Lower leg skin (tissue), 3 donors: Measurements from ENCODE around the gene SH3YL1.

Source experiments
- CTCF ChIP-seq, 3 donors: fragments of 450-650 bp; IDR thresholded peaks; one replicate each; pipeline ENCODE4 v1.5.1; 2016; ENCODE audit warnings: antibody characterized with exemption in 3 of 3, mild to moderate bottlenecking in 3 of 3, moderate library complexity in 2 of 3
- POLR2A ChIP-seq, 2 donors: fragments of 450-650 bp; IDR thresholded peaks; one replicate each; pipeline ENCODE4 v1.6.1; 2016 to 2017; ENCODE audit warnings: antibody characterized with exemption in 2 of 2, mild to moderate bottlenecking in 1 of 2, moderate library complexity in 1 of 2

- TF ChIP-seq POLR2A (IDR thresholded peaks at IDR 0.05) (no peak), CTCF (IDR thresholded peaks at IDR 0.05) (no peak)
These were observed 14.2 kb downstream of the SH3YL1 start for GRCh38 chr2:249538-250042.
